ENCODE measurements around the gene RPL27A. TPM values are rescaled to one million over a fixed set of nuclear protein-coding genes. Genes with fewer than 3 reads are reported as not detected.

RPL27A gene
- 672 TPM for total RNA-seq

GRCh38 chr11:8682303-8683114 lies at the start of gene RPL27A, which contains the start of gene TRIM66:
Gene RPL27A (plus strand): TSS chr11:8682792. CDS start chr11:8682814, 22 bp downstream.
Gene TRIM66 (minus strand): TSS chr11:8682665. CDS start chr11:8672274, 10,391 bp downstream.

Small RNA genes within 50 kb of the gene (small RNA-seq; reads per million reads assigned to genes)
- gene SNORA3A (ENCODE audit: low replicate concordance) (not detected), gene SNORA3B (ENCODE audit: low replicate concordance) (3.0 reads per million, percentile 84 among the genes with 10 or more reads in this experiment)

Other genes starting within 250 kb of the RPL27A start
- gene STK33, start 88.6 kb upstream of the RPL27A start, total RNA-seq = 5.3 TPM
- gene TRIM66, start 127 bp upstream of the RPL27A start, total RNA-seq = 6.9 TPM
- 24.7 TPM for gene AKIP1, start 228.4 kb downstream of the RPL27A start, total RNA-seq

All from parietal lobe (tissue), 2 donors.